Activated CD8-positive, alpha-beta memory T cell treated with anti-CD3 and anti-CD28 coated beads, Interleukin-2, amount 50 U/mL, for 48 hours (primary cell): ENCODE results near the gene VAMP5.
"Not testable (repeated sequence)": the region's sequence is repeated elsewhere in the genome, so short reads cannot be mapped to it uniquely, and the experiment has no call there.

Source experiments
- DNase-seq: peaks from one replicate; pipeline ENCODE4 v3.0.0-alpha.2; 2020

The VAMP5 gene

DNA sequence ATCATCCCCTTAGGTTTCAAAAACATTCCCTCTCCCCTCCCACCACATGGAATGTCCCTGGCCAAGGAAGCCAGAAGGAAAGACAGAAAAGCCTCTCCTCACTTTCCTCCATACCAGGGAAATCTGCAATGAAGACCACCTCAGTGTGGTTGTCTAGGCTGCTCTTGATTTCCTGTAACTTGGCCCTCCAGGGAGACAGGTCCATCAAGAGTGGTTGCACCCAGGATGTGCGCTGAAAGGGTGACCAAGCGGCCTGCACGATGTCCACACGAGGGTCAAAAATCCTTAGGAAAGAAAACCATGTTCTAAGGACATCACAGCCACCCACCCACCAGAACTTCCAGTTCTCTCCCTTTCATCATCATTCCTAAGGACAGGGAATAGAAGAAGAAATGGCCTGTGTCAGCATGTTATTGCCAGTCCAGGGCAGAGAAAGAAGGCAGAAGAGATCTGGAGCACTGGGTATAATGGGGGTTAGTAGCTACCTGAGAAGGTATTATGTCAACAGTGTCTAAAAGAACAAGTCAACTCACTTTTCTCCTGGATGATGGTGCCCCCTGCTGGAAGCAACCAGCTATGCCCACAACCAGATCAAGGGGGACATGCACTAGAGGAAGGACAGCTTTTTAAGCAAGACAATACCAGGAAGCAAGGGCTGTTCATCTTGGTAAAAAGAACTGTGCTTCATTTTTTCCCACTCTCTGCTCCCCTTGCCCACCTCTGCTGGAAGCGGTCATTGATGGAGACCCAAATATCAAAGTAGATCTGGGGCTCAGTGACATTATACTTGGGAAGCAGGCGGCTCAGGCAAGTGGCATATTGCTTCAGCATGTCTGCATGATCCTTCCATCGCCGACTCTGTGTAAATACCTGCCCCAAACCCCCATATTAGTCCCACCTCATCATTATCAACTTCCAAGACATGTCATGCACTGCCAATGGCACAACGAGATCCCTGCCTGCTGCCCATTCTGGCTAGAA lies 32.2 kb upstream of the VAMP5 start:
- peak; percentile 89 for DNase-seq

DNA sequence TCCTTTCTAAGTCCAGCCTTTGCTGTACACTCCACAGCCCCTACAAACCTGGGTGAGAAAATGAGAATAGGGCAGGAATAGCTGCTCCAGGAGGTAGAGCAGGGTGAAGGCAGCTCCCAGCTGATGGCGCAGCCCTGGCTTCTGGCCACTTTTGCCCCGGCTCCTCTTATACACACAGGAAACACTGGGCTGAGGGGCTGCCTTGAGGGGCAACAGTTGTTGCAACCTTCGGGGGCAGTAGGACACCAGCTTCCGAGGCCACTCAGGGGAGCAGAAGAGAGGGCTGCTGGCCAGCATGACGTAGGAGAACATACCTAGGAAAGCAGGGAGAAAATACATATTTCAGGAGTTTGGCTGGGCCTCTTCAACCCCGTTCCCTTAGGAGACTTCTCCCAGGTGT lies 31.0 kb upstream of the VAMP5 start:
- no peak for DNase-seq

DNA sequence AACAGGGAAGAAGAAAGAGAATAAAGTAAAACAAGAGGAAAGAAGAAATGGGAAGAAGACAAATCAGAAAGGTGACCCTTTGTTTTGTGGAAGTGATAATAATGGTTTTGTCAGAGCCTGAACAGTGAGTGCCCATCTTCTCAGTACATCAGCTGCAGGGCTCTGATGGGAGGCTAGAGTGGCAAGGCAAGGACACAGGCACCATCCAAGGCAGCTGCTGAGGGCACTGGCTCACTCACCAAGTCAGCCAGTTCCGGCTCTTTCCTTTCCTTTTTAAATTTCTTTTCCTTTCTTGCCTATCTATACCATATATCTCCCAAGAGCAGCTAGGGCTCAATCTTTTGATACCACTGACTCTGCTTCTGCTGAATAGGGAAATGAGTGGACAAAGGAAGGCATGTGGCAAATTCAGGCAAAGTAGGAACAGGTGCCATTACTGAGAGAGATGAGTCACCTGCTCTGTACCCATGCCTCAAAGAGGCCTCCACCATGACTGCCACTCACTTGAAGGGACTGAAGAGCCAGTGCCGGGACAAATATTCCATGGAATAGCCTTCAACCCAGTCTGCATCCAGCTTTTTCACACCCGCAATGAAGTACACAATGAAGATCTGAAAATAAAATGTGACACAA lies 29.1 kb upstream of the VAMP5 start:
- no peak for DNase-seq

DNA sequence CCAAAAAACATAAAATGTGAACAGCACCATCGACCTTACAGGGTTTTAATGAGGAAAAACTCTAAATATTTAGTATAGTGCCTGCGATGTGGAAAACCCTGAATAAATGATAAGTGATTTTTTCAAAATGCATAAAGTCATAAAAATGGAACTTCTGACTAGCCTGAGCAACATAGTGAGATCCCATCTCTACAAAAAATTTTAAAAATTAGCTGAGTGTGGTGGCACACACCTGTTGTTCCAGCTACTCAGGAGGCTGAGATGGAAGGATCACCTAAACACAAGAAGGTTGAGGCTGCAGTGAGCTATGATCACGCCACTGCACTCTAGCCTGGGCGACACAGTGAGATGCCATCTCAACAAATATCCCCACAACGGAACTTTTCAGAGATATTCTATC lies 27.1 kb upstream of the VAMP5 start:
- DNase-seq = no peak

DNA sequence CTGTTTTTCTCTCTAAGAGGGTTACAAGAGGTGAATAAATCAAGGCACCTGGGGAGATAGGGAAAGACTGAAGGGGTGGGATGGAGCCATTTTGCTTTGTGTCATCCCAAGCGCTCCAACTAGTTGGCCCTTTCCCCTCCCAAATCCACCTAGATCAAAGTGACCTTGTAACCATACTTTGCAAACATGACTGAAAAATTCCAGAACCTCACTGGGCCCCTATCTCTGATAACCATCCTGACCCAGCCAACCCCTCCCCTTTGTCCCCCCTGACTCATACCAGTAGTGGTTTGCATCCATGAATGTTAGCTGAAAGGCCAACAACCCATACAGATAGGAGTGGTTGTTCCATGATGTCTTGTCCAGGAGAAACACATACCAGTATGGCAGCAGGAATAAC lies 26.1 kb upstream of the VAMP5 start:
- DNase-seq = no peak

DNA sequence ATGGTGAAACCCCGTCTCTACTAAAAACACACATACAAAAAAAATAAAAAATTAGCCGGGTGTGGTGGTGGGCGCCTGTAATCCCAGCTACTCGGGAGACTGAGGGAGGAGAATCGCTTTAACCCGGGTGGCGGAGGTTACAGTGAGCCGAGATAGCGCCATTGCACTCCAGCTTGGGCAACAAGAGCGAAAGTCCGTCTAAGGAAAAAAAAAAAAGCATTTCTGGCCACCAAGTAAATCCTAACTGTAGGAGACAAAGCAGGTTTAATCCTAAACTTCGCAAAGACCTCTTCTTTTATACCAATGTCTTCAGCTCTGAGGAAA lies 23.9 kb upstream of the VAMP5 start:
- not testable (repeated sequence) for DNase-seq

DNA sequence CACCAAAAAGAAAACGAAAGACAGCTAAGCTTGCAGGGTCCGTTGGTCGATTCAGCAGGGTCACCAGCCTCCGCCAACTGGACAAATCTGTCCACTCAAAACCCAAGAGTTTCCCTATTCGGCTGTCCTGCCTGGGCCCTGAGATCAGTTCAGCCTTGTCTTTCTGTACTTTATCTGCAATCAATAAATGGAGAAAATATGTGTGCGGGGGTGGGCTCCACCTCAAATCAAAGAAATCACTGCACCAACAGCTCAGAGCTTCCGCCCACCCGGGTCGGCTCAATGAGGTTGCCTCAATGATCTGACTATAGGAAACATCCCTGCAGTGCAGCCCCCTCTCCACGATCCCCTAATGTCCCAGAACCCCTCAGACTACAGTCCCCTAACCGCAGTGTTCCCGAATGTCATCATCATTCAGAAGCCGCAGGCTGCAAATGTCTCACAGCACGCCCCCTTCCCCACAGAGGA lies 23.4 kb upstream of the VAMP5 start:
- no peak for DNase-seq

DNA sequence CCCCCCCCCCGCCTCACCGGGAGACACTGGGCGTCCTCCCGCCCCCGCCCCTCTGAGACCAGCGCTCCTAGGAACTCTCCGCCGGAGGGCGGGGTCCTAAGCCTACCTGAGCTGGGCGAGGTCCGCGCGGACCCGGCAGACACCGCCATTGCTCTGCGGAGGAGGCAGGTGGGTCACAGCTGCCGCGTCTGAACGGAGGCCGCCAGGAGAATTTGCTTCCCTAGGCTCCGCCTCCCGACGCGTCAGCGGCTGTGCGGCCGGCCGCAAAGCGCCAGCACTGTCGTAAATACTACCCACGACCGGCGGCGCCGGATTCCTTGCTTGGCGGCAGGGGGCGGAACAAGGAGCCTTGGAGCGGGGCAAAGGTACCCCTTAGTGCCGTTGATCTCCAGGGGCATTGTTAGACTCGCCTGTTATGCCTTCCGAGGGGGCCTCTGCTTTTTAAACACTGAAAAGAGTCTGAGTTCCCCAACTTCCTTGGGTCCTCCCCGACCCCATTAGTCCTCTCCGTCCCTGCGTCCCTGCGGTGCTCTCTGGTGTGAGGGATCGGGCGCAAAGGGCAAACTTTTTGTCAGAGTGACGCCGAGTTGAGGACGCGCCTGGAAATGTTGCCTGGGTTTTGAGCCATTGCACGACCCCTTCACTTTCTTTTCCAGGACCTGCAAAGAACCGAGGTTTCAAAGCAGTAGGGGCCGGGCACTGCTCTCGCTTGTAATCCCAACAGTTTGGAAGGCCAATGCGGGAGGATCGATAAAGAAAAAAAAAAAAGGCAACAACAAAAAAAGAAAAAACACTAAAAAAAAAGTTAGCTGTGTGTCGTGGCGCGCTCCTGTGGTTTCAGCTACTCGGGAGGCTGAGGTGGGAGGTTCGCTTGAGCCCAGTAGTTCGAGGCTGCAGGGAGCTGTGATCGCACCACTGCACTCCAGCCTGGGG lies 22.7 kb upstream of the VAMP5 start, which contains the start of gene GGCX:
GGCX (minus strand) TSS at position 214 of the 933 bp plus-strand sequence; CDS start at position 149, 65 bp downstream.
- peak; percentile 97 for DNase-seq

DNA sequence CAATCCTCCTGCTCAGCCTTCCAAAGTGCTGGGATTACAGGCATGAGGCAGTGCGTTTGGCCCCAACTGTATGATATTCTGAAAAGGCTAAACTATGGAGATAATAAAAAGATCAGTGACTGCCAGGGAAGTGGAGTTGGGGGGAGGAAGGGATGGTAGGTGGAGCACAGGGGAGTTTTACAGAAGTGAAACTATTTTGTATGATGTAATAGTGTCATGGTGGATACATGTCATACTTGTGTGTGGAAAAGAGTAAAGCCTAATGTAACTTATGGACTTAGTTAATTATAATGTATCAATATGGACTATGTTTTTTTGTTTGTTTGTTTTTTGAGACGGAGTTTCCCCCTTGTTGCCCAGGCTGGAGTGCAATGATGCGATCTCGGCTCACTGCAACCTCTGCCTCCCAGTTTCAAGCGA lies 20.1 kb upstream of the VAMP5 start:
- no peak for DNase-seq

DNA sequence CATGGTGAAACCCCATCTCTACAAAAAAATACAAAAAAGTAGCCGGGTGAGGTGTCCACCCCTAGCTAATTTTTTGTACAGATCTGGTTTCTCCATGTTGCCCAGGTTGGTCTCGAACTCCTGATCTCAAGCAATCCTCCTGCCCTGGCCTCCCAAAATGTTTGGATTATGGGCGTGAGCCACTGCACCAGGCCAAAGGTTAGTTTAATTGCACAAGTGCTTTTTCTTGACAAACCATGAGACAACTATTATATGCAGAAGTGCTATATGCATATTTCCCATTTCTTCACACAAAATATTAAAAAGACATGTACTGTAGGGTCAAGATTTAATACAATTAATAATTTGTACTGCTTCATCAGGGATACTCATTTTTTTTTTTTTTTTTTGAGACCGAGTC lies 18.0 kb upstream of the VAMP5 start:
- DNase-seq = no peak

DNA sequence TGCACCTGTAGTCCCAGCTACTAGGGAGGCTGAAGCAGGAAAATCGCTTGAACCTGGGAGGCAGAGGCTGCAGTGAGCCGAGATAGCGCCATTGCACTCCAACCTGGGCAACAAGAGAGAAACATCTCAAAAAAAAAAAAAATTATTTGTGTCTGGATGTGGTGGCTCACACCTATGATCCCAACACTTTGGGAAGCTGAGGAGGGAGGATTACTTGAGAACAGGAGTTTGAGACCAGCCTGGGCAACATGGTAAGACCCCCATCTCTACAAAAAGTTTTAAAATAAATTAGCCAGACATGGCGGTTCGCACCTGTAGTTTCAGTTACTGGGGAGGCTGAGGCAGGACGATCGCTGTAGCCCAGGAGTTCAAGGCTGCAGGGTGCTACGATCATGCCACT lies 8.5 kb upstream of the VAMP5 start:
- no peak for DNase-seq

DNA sequence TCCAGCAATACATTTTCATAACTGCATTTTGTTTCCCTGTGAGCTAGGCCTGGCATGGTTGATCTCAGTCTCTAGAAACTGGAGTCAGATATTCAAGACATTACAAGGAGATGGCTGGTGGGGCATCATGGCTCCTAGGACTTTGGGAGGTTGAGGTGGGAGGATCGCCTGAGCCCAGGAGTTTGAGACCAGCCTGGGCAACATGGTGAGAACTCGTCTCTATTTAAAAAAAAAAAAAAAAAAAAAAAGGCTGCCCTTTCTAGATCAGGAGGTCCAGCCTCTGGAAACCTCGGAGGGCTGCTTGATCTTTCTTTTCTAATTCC lies 7.2 kb upstream of the VAMP5 start:
- no peak for DNase-seq

DNA sequence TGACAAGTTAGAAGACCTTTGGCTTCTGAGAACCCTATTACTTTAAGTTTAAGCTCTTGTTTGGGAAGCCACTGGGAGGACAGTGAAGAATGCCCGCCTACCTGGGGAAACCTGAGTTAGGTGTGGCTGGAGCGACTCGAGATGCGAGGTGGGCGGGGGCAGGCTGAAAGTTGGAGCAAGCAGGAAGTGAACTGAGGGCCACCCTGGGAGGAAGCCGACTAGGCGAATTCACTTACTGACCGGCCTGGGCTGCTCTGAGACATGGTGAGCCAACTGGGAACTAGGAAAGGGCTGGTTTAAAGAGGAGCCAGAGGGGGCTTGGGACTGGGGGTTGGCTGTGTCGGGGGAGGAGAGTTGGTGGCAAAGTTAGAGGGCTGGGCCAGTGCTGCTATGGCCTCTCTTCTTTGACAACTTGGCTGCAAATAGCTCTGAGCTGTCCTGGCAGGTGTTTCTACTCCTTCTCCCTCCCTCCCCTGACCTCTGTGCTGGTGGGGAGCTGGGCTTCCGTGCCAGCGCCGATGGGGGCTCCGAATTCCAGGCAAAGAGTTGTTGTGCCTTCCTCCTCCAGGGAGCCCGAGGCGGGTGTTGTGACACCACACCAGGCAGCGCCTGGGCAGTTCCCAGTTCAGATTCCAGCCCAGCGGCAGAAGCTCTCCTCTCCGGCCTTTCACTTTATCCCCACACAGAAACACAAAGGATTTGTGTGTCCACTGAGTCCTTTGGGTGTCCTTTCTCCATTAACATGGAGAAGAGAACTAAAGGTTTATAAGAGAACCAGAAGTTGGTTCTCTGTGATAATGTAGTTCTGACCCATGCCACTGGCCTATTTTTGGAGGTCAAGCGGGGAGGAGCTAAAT lies 6.6 kb upstream of the VAMP5 start, which contains the start of gene VAMP8:
VAMP8 (plus strand) TSS at position 201 of the 857 bp plus-strand sequence; CDS start at position 262, 61 bp downstream.
- DNase-seq = peak; percentile 81

DNA sequence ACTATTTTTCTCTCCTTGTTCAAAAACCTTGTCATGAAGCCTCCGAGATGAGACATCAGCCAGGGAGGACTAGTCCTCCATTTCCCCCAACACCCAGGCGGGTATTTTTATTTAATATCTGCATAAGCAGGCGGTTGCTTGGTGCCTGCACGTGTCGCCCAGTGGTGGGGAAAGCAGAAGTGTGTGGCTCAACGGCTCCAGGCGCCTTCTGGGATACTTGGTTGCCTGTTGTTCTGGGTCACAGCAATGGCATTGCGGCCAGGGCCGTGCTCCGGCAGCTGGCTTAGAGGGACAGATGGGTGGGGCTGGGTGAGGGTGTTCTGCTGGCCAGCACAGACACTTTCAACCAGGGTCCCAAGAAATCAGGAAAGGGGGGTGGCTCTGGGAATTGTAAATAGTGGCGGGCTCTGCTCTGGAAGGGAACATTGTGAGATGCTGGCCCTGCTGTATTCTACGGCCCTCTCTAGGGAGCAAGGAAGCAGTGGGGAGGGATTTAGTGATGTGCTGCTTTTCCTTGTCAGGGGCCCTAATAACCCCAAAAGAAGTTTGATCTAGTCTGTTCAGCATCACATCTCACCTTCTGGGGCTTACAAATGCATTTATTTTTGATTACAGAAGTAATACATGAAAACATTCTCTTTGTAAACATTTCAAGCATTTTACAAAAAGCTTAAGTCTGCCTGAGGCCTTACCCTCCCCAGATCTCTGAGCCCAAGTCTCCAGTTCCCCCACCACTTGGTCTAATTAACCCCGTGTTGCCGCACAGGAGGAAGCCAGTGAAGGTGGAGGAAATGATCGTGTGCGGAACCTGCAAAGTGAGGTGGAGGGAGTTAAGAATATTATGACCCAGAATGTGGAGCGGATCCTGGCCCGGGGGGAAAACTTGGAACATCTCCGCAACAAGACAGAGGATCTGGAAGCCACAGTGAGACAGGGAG lies 5.7 kb upstream of the VAMP5 start:
- no peak for DNase-seq

DNA sequence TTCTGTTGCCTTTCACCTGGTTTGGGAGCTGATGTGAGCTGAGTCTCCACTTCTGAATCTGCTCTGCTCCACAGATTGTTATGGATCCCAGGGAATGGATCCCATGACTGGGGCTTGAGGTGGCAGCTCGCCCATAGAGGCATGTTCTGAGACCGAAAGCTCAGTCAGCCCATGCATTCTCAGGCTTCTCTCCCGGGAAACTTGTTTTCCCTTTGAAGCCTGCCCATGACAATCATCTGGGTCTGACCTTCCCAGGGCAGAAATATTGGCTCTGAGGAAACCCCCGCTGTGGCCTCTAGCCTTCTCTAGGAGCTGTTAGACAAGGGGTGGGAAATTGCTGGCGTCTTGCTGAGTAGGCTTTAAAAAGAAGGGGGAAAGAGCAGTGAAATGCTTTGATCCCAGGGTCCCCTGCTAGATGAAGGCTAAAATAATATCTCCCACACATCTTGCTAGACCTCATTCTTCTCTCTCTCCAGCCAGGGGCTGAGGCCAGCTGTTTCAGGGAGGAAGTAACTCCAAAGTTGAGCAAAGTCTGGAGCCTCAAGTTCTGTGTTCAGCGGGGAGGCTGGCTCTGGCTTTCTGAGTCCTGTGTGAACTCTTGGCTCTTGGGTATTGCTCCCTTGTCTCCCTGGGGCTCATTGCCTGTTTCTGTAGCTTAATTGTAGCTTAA lies 4.8 kb upstream of the VAMP5 start:
- DNase-seq = no peak

DNA sequence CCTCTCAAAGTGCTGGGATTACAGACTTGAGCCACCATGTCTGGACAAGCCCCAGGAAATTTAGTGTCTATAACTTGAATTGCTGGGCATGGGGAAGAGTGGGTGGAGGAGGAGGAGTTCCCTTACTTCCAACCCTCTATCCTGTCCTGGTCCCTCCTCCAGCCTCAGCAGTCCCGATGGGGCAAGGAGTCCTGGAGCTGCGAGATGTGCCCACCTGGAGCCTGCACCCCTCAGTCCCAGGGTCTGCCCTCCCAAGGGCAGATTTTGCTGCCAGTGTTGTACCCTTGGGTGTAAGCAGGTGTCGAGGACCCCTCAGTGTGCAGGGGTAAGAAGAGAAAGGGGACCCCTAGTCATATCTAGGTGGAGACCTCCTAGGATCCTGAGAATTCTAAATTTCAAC lies 4.0 kb upstream of the VAMP5 start:
- DNase-seq = no peak

DNA sequence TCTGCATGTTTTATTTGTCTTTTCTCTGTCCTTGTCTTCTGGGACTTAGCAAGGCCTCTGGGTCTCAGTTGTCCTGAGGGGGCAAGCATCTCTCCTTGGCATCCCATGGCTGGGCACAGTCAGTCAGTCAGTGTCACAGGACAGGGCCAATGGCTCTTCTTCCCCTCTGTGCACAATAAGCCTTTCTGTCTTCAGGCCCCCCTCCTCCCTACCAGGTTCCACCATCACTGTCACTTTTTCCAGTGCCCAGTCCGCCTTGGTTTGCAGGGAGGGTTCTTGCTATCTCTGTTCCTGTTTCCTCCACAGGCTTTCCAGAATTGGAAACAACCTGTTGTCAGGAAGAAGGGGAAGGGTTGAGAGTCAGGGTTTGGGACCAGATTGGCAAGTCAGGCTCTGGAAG lies 1.7 kb upstream of the VAMP5 start:
- DNase-seq = no peak

DNA sequence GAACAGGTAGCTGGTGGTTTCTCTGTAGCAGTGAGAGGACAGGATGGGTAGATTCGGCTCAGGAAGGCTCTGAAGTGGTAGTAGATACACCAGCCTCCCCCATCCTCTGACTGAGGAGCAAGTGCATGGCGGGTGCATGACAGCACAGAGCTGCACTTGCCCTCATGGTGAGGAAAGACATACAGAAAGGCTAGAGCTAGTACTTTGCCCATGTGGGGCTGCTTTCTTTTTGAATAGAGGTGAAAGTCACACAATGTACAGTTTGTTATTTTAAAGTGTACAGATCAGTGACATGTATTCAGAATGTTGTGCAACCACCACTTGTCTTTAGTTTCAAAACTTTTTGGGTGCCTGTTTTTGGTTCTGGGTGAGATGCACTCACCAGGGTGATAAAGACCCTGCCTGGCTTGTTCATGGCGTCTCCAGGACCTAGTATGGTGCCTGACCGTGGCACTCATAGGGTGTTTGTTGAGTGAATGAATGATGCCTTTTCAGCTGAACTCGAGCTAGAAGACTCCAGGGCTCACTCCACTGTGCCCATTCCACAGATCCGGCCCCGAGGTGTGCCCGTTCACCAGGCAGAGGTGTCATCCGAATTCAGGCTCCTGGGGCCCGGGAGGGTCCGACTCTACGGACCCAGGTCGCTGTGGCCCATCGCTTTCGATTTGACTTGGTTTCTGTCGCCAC lies 421 bp upstream of the VAMP5 start:
- DNase-seq = no peak
